ENCODE measurements around the gene ASRGL1. TPM values are rescaled to one million over a fixed set of nuclear protein-coding genes. Genes with fewer than 3 reads are reported as not detected.

The ASRGL1 gene
- total RNA-seq, 2 experiments from 2014 or later, result 9.2 to 10.2 TPM

GRCh38 chr11:62390237-62390636 is 53.0 kb downstream of the ASRGL1 start:
- Histone ChIP-seq H3K4me3 (ENCODE audit: low read depth, low read length, poor library complexity, severe bottlenecking) (no peak overlapping the region), H3K27ac (ENCODE audit: low read depth, low read length, poor library complexity, severe bottlenecking) (no peak overlapping the region), H2AFZ (ENCODE audit: low read length) (no peak overlapping the region), H4K20me1 (ENCODE audit: insufficient read depth, low read length) (no peaks in the 10 kb centered on the region), H3K36me3 (ENCODE audit: insufficient read depth, low read length) (no peaks in the 10 kb centered on the region), H3K79me2 (ENCODE audit: insufficient read depth, low read depth, low read length) (no peaks in the 10 kb centered on the region), H3K9me2 (ENCODE audit: insufficient read depth, low read length) (no peaks in the 10 kb centered on the region), H3K9me3 (ENCODE audit: low read length) (no peaks in the 10 kb centered on the region), H3K4me2 (ENCODE audit: low read length) (no peak overlapping the region), H3K4me1 (ENCODE audit: insufficient read depth, low read length, poor library complexity, severe bottlenecking) (no peaks in the 10 kb centered on the region)
- TF ChIP-seq, protein P1, sequence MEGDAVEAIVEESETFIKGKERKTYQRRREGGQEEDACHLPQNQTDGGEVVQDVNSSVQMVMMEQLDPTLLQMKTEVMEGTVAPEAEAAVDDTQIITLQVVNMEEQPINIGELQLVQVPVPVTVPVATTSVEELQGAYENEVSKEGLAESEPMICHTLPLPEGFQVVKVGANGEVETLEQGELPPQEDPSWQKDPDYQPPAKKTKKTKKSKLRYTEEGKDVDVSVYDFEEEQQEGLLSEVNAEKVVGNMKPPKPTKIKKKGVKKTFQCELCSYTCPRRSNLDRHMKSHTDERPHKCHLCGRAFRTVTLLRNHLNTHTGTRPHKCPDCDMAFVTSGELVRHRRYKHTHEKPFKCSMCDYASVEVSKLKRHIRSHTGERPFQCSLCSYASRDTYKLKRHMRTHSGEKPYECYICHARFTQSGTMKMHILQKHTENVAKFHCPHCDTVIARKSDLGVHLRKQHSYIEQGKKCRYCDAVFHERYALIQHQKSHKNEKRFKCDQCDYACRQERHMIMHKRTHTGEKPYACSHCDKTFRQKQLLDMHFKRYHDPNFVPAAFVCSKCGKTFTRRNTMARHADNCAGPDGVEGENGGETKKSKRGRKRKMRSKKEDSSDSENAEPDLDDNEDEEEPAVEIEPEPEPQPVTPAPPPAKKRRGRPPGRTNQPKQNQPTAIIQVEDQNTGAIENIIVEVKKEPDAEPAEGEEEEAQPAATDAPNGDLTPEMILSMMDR (conservative IDR thresholded peaks at IDR 0.05; ENCODE audit: low read length), result no peak
- TF ChIP-seq EZH2phosphoT487 (IDR thresholded peaks at IDR 0.05; ENCODE audit: borderline replicate concordance, low read depth, low read length), result no peak
- BruUV-seq (replicated peaks), result no TSS peak
- DNase-seq (ENCODE audit: low spot score), result no peak
- intact Hi-C loops (cut with micrococcal nuclease; ENCODE audit: unreplicated experiment), result no loop called here
- ChIA-PET CTCF (ENCODE audit: unreplicated experiment) (no interaction called here), POLR2A (no interaction called here)

- TF ChIP-seq, protein P1 (conservative IDR thresholded peaks at IDR 0.05; ENCODE audit: low read length), result no peak
- TF ChIP-seq EZH2phosphoT487 (IDR thresholded peaks at IDR 0.05; ENCODE audit: borderline replicate concordance, low read depth, low read length), result no peak
- no peak for DNase-seq (ENCODE audit: low spot score)
- no peak overlapping the region for H3K4me3 ChIP-seq (ENCODE audit: low read depth, low read length, poor library complexity, severe bottlenecking)
- no peaks in the 10 kb centered on the region for H3K79me2 ChIP-seq (ENCODE audit: insufficient read depth, low read depth, low read length)
- ChIA-PET POLR2A (no interaction called here), CTCF (ENCODE audit: unreplicated experiment) (no interaction called here)
- H4K20me1 ChIP-seq (ENCODE audit: insufficient read depth, low read length), result no peaks in the 10 kb centered on the region
- H2AFZ ChIP-seq (ENCODE audit: low read length), result no peak overlapping the region
- H3K9me3 ChIP-seq (ENCODE audit: low read length), result no peaks in the 10 kb centered on the region
- no TSS peak for BruUV-seq (replicated peaks)
- H3K9me2 ChIP-seq (ENCODE audit: insufficient read depth, low read length), result no peaks in the 10 kb centered on the region
- H3K4me2 ChIP-seq (ENCODE audit: low read length), result no peak overlapping the region
- no peak overlapping the region for H3K27ac ChIP-seq (ENCODE audit: low read depth, low read length, poor library complexity, severe bottlenecking)
- no peaks in the 10 kb centered on the region for H3K36me3 ChIP-seq (ENCODE audit: insufficient read depth, low read length)
- no peaks in the 10 kb centered on the region for H3K4me1 ChIP-seq (ENCODE audit: insufficient read depth, low read length, poor library complexity, severe bottlenecking)
- intact Hi-C loops (cut with micrococcal nuclease; ENCODE audit: unreplicated experiment), result no loop called here
These were observed 53.5 kb downstream of the ASRGL1 start for GRCh38 chr11:62390722-62391121.

- POLR2A ChIA-PET, result no interaction called here
- CTCF ChIA-PET (ENCODE audit: unreplicated experiment), result no interaction called here
These were observed 54.6 kb downstream of the ASRGL1 start for GRCh38 chr11:62391642-62392425.

More at GRCh38 chr11:62391642-62392425, 54.6 kb downstream of the ASRGL1 start:
- no TSS peak for BruUV-seq (replicated peaks)
- Histone ChIP-seq H3K9me2 (ENCODE audit: insufficient read depth, low read length) (no peaks in the 10 kb centered on the region), H3K4me2 (ENCODE audit: low read length) (no peak overlapping the region), H3K9me3 (ENCODE audit: low read length) (no peaks in the 10 kb centered on the region), H3K79me2 (ENCODE audit: insufficient read depth, low read depth, low read length) (no peaks in the 10 kb centered on the region), H3K4me3 (ENCODE audit: low read depth, low read length, poor library complexity, severe bottlenecking) (no peak overlapping the region), H3K36me3 (ENCODE audit: insufficient read depth, low read length) (no peaks in the 10 kb centered on the region), H4K20me1 (ENCODE audit: insufficient read depth, low read length) (no peaks in the 10 kb centered on the region), H3K4me1 (ENCODE audit: insufficient read depth, low read length, poor library complexity, severe bottlenecking) (no peaks in the 10 kb centered on the region), H2AFZ (ENCODE audit: low read length) (no peak overlapping the region), H3K27ac (ENCODE audit: low read depth, low read length, poor library complexity, severe bottlenecking) (no peak overlapping the region)
- DNase-seq (ENCODE audit: low spot score), result no peak
- TF ChIP-seq EZH2phosphoT487 (IDR thresholded peaks at IDR 0.05; ENCODE audit: borderline replicate concordance, low read depth, low read length), result no peak
- TF ChIP-seq, protein P1 (conservative IDR thresholded peaks at IDR 0.05; ENCODE audit: low read length), result peak; percentile 18; the same call in 1 of the 2 replicates
- intact Hi-C loops (cut with micrococcal nuclease; ENCODE audit: unreplicated experiment), result no loop called here

Data from OCI-LY7 (cell line).